Neural progenitor cell (in vitro differentiated cells): ENCODE results near the gene ZNF414. TPM values are rescaled to one million over a fixed set of nuclear protein-coding genes. Genes with fewer than 3 reads are reported as not detected.

Experiments used
- DNase-seq: peaks from one replicate; pipeline ENCODE4 v3.0.0-alpha.2; 2016; ENCODE audit warnings: low spot score
- H2AFZ ChIP-seq: fragments of 200-600 bp; sonication (generic); replicated peaks from 2 replicates; pipeline ENCODE4 v1.6.1; 2016; ENCODE audit warnings: antibody characterized with exemption
- H3F3A ChIP-seq: fragments of 200-600 bp; sonication (generic); 2 replicates; pipeline ENCODE4 v1.6.1; 2016; ENCODE audit warnings: antibody characterized with exemption, low read depth
- H3K27ac ChIP-seq: fragments of 200-600 bp; sonication (generic); 2 replicates; pipeline ENCODE4 v1.5.1; 2016; ENCODE audit warnings: mild to moderate bottlenecking
- H3K27me3 ChIP-seq: fragments of 200-600 bp; sonication (generic); 2 replicates; pipeline ENCODE4 v1.6.1; 2016; ENCODE audit warnings: mild to moderate bottlenecking, moderate library complexity
- H3K36me3 ChIP-seq: fragments of 200-600 bp; sonication (generic); 2 replicates; pipeline ENCODE4 v1.5.1; 2016
- H3K4me1 ChIP-seq: fragments of 200-600 bp; sonication (generic); 2 replicates; pipeline ENCODE4 v1.6.1; 2016; ENCODE audit warnings: mixed run types
- H3K4me2 ChIP-seq: fragments of 200-600 bp; sonication (generic); 2 replicates; pipeline ENCODE4 v1.6.1; 2016
- H3K4me3 ChIP-seq: fragments of 200-600 bp; sonication (generic); 2 replicates; pipeline ENCODE4 v1.5.1; 2016
- H3K79me2 ChIP-seq: fragments of 200-600 bp; sonication (generic); 2 replicates; pipeline ENCODE4 v1.6.1; 2016; ENCODE audit warnings: low read depth
- H3K9ac ChIP-seq: fragments of 200-600 bp; sonication (generic); 2 replicates; pipeline ENCODE4 v1.6.1; 2016
- H3K9me3 ChIP-seq: fragments of 200-600 bp; sonication (generic); 2 replicates; pipeline ENCODE4 v1.5.1; 2016; ENCODE audit warnings: low read depth
- H4K20me1 ChIP-seq: fragments of 200-600 bp; sonication (generic); 2 replicates; pipeline ENCODE4 v1.6.1; 2016; ENCODE audit warnings: low read depth
- H3K27ac Mint-ChIP-seq: 3 replicates; pipeline ENCODE4 v1.8.0; 2021; ENCODE audit warnings: mixed read lengths
- H3K27me3 Mint-ChIP-seq: 2 replicates; pipeline ENCODE4 v1.8.0; 2022; ENCODE audit warnings: low read depth, mild to moderate bottlenecking, inconsistent platforms, moderate library complexity, mixed read lengths; ENCODE audit not compliant: insufficient read depth
- H3K36me3 Mint-ChIP-seq: 3 replicates; pipeline ENCODE4 v1.8.0; 2021; ENCODE audit warnings: mixed read lengths
- H3K4me1 Mint-ChIP-seq: 3 replicates; pipeline ENCODE4 v1.8.0; 2021; ENCODE audit warnings: mixed read lengths
- H3K4me3 Mint-ChIP-seq: 3 replicates; pipeline ENCODE4 v1.8.0; 2021; ENCODE audit warnings: mild to moderate bottlenecking, moderate library complexity, mixed read lengths
- H3K9me3 Mint-ChIP-seq: 3 replicates; pipeline ENCODE4 v1.8.0; 2020; ENCODE audit warnings: mixed read lengths
- EZH2 ChIP-seq: fragments of 200-600 bp; sonication (generic); IDR thresholded peaks from 2 replicates; pipeline ENCODE4 v1.6.1; 2017; ENCODE audit warnings: antibody characterized with exemption, mild to moderate bottlenecking, moderate library complexity
- EZH2phosphoT487 ChIP-seq: fragments of 200-600 bp; sonication (generic); IDR thresholded peaks from 2 replicates; pipeline ENCODE4 v1.6.1; 2017; ENCODE audit warnings: antibody characterized with exemption
- total RNA-seq: library from RNA; depleted of rRNA; stranded (reverse); fragments of >200 nt; gene quantifications from 2 replicates; pipeline ENCODE4 v1.2.3, GENCODE V29; 2015; ENCODE audit warnings: low replicate concordance
- TF ChIP-seq, protein P1 (sequence below): fragments of 200-600 bp; sonication (generic); IDR thresholded peaks from 2 replicates; pipeline ENCODE4 v1.5.1; 2017; ENCODE audit warnings: antibody characterized with exemption, mild to moderate bottlenecking

The ZNF414 gene
- total RNA-seq, 1 donor from 2014 or later: 1.8 TPM

DNA sequence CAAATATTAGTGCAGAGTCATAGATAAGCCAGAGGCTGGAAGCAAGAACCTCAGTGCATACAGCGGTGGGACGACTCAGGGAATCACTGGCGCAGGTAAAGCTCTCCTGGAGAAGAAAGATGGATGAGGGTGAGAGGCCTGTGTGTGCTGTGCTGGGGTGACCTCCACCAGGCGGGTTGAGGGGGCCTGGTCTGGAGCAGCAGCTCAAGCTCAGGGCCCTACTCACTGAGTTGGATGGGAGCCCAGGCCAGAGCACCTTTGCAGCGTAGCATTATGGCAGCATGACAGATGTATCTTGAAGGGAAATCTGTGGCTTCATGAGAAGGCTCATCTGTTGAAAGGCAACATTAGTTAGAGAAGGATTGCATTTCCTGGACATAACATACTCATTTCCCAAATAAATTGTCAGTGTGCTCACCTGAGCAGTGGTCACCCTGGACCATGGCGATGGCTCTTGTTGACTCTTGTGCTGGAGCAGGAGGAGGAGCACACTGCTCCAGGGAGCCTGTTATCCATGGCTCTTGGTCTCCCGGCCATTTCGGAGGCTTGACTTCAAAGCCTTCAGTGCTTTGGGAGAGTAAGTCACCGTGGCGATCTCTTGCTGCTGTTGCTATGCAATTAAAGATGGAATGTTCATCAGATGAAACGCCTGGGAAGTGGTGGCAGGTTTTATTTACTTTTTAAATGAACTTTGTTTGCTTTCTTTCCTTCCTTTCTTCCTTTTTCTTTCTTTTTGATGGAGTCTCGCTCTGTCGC is 44.2 kb downstream of the ZNF414 start:
- Histone ChIP-seq H2AFZ (no peak overlapping the region), H3F3A (peaks cover 20% of the 10 kb centered on the region), H3K27ac (no peak overlapping the region), H3K79me2 (peaks cover 98% of the 10 kb centered on the region), H3K9me3 (no peaks in the 10 kb centered on the region), H4K20me1 (peaks cover 95% of the 10 kb centered on the region), H3K36me3 (peaks cover 33% of the 10 kb centered on the region), H3K4me2 (no peak overlapping the region), H3K4me1 (no peaks in the 10 kb centered on the region), H3K4me3 (no peak overlapping the region), H3K27me3 (no peaks in the 10 kb centered on the region), H3K9ac (no peak overlapping the region)
- DNase-seq: no peak
- TF ChIP-seq, protein P1, sequence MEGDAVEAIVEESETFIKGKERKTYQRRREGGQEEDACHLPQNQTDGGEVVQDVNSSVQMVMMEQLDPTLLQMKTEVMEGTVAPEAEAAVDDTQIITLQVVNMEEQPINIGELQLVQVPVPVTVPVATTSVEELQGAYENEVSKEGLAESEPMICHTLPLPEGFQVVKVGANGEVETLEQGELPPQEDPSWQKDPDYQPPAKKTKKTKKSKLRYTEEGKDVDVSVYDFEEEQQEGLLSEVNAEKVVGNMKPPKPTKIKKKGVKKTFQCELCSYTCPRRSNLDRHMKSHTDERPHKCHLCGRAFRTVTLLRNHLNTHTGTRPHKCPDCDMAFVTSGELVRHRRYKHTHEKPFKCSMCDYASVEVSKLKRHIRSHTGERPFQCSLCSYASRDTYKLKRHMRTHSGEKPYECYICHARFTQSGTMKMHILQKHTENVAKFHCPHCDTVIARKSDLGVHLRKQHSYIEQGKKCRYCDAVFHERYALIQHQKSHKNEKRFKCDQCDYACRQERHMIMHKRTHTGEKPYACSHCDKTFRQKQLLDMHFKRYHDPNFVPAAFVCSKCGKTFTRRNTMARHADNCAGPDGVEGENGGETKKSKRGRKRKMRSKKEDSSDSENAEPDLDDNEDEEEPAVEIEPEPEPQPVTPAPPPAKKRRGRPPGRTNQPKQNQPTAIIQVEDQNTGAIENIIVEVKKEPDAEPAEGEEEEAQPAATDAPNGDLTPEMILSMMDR: no peak
- TF ChIP-seq EZH2phosphoT487: no peak
- Mint-ChIP-seq H3K4me1 (peaks cover 43% of the 10 kb centered on the region), H3K27ac (peak overlapping the region; percentile 94), H3K4me3 (peak overlapping the region; percentile 73), H3K36me3 (peaks cover 67% of the 10 kb centered on the region), H3K27me3 (peaks cover 4% of the 10 kb centered on the region), H3K9me3 (no peaks in the 10 kb centered on the region)

DNA sequence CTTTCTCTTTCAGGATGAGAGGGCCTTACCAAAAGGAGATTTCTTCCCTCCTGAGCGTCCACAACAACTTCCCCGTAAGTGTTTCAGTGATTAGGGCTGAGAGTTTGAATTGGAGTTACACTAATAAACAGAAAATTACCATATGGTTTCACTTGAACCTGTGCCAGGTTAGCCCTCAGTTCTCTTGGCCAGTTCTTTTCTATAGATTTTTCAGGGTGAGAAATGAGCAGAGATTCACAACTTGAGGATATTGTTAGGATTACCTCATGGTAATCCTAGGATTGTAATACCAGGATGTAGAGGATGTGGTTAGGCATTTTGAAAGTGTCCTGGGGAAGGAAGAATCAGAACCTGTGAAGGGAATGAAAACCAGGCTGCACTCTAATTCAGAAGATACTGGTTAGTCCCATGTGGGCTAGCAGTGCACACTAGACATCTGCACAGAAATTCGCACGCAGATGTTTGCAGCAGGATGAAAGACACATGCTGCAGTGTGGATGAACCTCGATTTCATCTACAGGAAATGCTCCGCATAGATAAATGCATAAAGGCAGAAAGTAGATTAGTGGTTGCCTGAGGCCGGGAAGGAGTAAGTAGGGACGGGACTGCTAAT is 45.1 kb downstream of the ZNF414 start:
- peaks cover 95% of the 10 kb centered on the region for H4K20me1 ChIP-seq
- H3K9me3 Mint-ChIP-seq: no peaks in the 10 kb centered on the region

DNA sequence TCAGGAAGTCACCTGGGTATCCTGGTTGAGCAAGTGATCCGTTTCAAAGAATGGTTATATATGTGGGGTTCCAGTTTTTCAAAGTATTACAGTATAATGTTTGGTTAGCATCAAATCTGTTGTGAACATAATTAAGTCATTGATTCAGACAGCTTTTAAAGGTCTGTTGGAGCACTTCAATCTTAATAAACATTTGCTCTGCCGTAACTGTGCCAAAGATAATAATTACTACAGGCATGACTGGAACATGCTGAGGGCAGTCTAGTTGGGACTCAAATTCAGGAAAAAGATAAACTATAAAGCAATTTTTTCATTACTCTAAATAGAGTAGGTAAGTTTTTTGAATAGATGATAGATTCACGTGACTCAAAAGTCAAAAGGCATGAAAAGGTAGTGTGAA is 45.8 kb downstream of the ZNF414 start:
- H3K4me1 ChIP-seq: no peaks in the 10 kb centered on the region
- H3K4me2 ChIP-seq: no peak overlapping the region
- peaks cover 43% of the 10 kb centered on the region for H3K4me1 Mint-ChIP-seq
- no peaks in the 10 kb centered on the region for H3K9me3 ChIP-seq
- H3K4me3 Mint-ChIP-seq: no peak overlapping the region
- H2AFZ ChIP-seq: no peak overlapping the region
- H3K27me3 Mint-ChIP-seq: peaks cover 4% of the 10 kb centered on the region
- H3K36me3 ChIP-seq: peaks cover 22% of the 10 kb centered on the region
- no peak overlapping the region for H3K27ac Mint-ChIP-seq
- H3K4me3 ChIP-seq: no peak overlapping the region
- no peak overlapping the region for H3K27ac ChIP-seq
- no peak for DNase-seq
- H4K20me1 ChIP-seq: peaks cover 97% of the 10 kb centered on the region
- peaks cover 16% of the 10 kb centered on the region for H3F3A ChIP-seq
- H3K9ac ChIP-seq: no peak overlapping the region
- H3K36me3 Mint-ChIP-seq: peaks cover 64% of the 10 kb centered on the region
- peaks cover 98% of the 10 kb centered on the region for H3K79me2 ChIP-seq
- no peaks in the 10 kb centered on the region for H3K27me3 ChIP-seq
- H3K9me3 Mint-ChIP-seq: no peaks in the 10 kb centered on the region
- TF ChIP-seq EZH2 (no peak), EZH2phosphoT487 (no peak)
- TF ChIP-seq, protein P1: no peak

More for the DNA sequence above, 45.1 kb downstream of the ZNF414 start:
- H3K79me2 ChIP-seq: peaks cover 98% of the 10 kb centered on the region
- Mint-ChIP-seq H3K27me3 (peaks cover 4% of the 10 kb centered on the region), H3K36me3 (peaks cover 65% of the 10 kb centered on the region), H3K27ac (peak overlapping the region; percentile 40), H3K4me1 (peaks cover 43% of the 10 kb centered on the region), H3K4me3 (peak overlapping the region; percentile 71)
- no peak overlapping the region for H3K4me3 ChIP-seq
- TF ChIP-seq, protein P1: no peak
- no peak for TF ChIP-seq EZH2phosphoT487
- TF ChIP-seq EZH2: no peak
- H3K9ac ChIP-seq: no peak overlapping the region
- no peaks in the 10 kb centered on the region for H3K4me1 ChIP-seq
- H2AFZ ChIP-seq: no peak overlapping the region
- DNase-seq: no peak
- no peak overlapping the region for H3K27ac ChIP-seq
- peaks cover 27% of the 10 kb centered on the region for H3K36me3 ChIP-seq
- H3K9me3 ChIP-seq: no peaks in the 10 kb centered on the region
- H3K4me2 ChIP-seq: no peak overlapping the region
- H3F3A ChIP-seq: peaks cover 20% of the 10 kb centered on the region
- no peaks in the 10 kb centered on the region for H3K27me3 ChIP-seq
